Activated T-cell treated with anti-CD3 and anti-CD28 coated beads, Interleukin-2, amount 50 U/mL, for 24 hours (primary cell): ENCODE data around the gene NTN4.
"Not testable (repeated sequence)": the region's sequence is repeated elsewhere in the genome, so short reads cannot be mapped to it uniquely, and the experiment has no call there.

ENCODE experiments used
- DNase-seq: peaks from one replicate; pipeline ENCODE4 v3.0.0-alpha.2; 2020
- H3K27ac Mint-ChIP-seq: 2 replicates; pipeline ENCODE4 v1.8.0; 2020; ENCODE audit warnings: mild to moderate bottlenecking, mixed read lengths
- H3K27me3 Mint-ChIP-seq: 2 replicates; pipeline ENCODE4 v1.8.0; 2020; ENCODE audit warnings: mixed read lengths
- H3K36me3 Mint-ChIP-seq: 2 replicates; pipeline ENCODE4 v1.8.0; 2020; ENCODE audit warnings: low read depth, mixed read lengths
- H3K4me1 Mint-ChIP-seq: 2 replicates; pipeline ENCODE4 v1.8.0; 2020; ENCODE audit warnings: low read depth, mixed read lengths
- H3K4me3 Mint-ChIP-seq: 2 replicates; pipeline ENCODE4 v1.8.0; 2020; ENCODE audit warnings: mild to moderate bottlenecking, moderate library complexity, mixed read lengths
- H3K9me3 Mint-ChIP-seq: 2 replicates; pipeline ENCODE4 v1.8.0; 2020; ENCODE audit warnings: mixed read lengths

Gene NTN4

GRCh38 chr12:95633049-95633731 is 157.4 kb downstream of the NTN4 start:
- Mint-ChIP-seq H3K36me3 (no peaks in the 10 kb centered on the region), H3K27me3 (no peaks in the 10 kb centered on the region), H3K9me3 (no peaks in the 10 kb centered on the region), H3K4me3 (no peak overlapping the region), H3K4me1 (no peaks in the 10 kb centered on the region), H3K27ac (no peak overlapping the region)
- DNase-seq: no peak

GRCh38 chr12:95630496-95630895 is 160.1 kb downstream of the NTN4 start:
- Mint-ChIP-seq H3K27me3 (no peaks in the 10 kb centered on the region), H3K27ac (no peak overlapping the region), H3K9me3 (no peaks in the 10 kb centered on the region), H3K4me3 (no peak overlapping the region), H3K4me1 (no peaks in the 10 kb centered on the region), H3K36me3 (no peaks in the 10 kb centered on the region)
- DNase-seq: no peak

- H3K36me3 Mint-ChIP-seq: no peaks in the 10 kb centered on the region
- H3K27me3 Mint-ChIP-seq: no peaks in the 10 kb centered on the region
- no peaks in the 10 kb centered on the region for H3K9me3 Mint-ChIP-seq
- no peaks in the 10 kb centered on the region for H3K4me1 Mint-ChIP-seq
- H3K27ac Mint-ChIP-seq: no peak overlapping the region
- no peak for DNase-seq
- H3K4me3 Mint-ChIP-seq: no peak overlapping the region
Observed at GRCh38 chr12:95629392-95629791, 161.2 kb downstream of the NTN4 start.

- H3K4me3 Mint-ChIP-seq: no peak overlapping the region
- DNase-seq: no peak
Observed at GRCh38 chr12:95626854-95627253, 163.7 kb downstream of the NTN4 start.

GRCh38 chr12:95625012-95625411 is 165.6 kb downstream of the NTN4 start:
- Mint-ChIP-seq H3K27me3 (peaks cover 8% of the 10 kb centered on the region), H3K36me3 (no peaks in the 10 kb centered on the region), H3K27ac (no peak overlapping the region), H3K4me1 (no peaks in the 10 kb centered on the region), H3K4me3 (no peak overlapping the region), H3K9me3 (no peaks in the 10 kb centered on the region)
- no peak for DNase-seq

More at GRCh38 chr12:95626854-95627253, 163.7 kb downstream of the NTN4 start:
- no peaks in the 10 kb centered on the region for H3K9me3 Mint-ChIP-seq
- H3K27me3 Mint-ChIP-seq: peaks cover 4% of the 10 kb centered on the region
- H3K4me1 Mint-ChIP-seq: no peaks in the 10 kb centered on the region
- H3K36me3 Mint-ChIP-seq: no peaks in the 10 kb centered on the region
- no peak overlapping the region for H3K27ac Mint-ChIP-seq

- Mint-ChIP-seq H3K36me3 (no peaks in the 10 kb centered on the region), H3K4me3 (no peak overlapping the region), H3K27ac (no peak overlapping the region), H3K27me3 (peaks cover 10% of the 10 kb centered on the region), H3K4me1 (no peaks in the 10 kb centered on the region), H3K9me3 (no peaks in the 10 kb centered on the region)
- DNase-seq: no peak
Observed at GRCh38 chr12:95624589-95624988, 166.0 kb downstream of the NTN4 start.

GRCh38 chr12:95623554-95624170 is 166.9 kb downstream of the NTN4 start:
- Mint-ChIP-seq H3K9me3 (no peaks in the 10 kb centered on the region), H3K4me1 (no peaks in the 10 kb centered on the region), H3K4me3 (no peak overlapping the region), H3K36me3 (no peaks in the 10 kb centered on the region), H3K27me3 (peaks cover 10% of the 10 kb centered on the region), H3K27ac (no peak overlapping the region)
- no peak for DNase-seq

GRCh38 chr12:95622879-95623278 is 167.7 kb downstream of the NTN4 start:
- Mint-ChIP-seq H3K36me3 (no peaks in the 10 kb centered on the region), H3K4me1 (no peaks in the 10 kb centered on the region), H3K27me3 (peaks cover 10% of the 10 kb centered on the region), H3K9me3 (no peaks in the 10 kb centered on the region), H3K27ac (no peak overlapping the region), H3K4me3 (no peak overlapping the region)
- no peak for DNase-seq

GRCh38 chr12:95621725-95622124 is 168.8 kb downstream of the NTN4 start:
- Mint-ChIP-seq H3K36me3 (no peaks in the 10 kb centered on the region), H3K27me3 (peaks cover 10% of the 10 kb centered on the region), H3K4me3 (no peak overlapping the region), H3K9me3 (no peaks in the 10 kb centered on the region), H3K4me1 (no peaks in the 10 kb centered on the region), H3K27ac (no peak overlapping the region)
- no peak for DNase-seq

GRCh38 chr12:95620171-95620570 is 170.4 kb downstream of the NTN4 start:
- no peaks in the 10 kb centered on the region for H3K36me3 Mint-ChIP-seq
- DNase-seq: no peak
- no peak overlapping the region for H3K4me3 Mint-ChIP-seq
- no peaks in the 10 kb centered on the region for H3K9me3 Mint-ChIP-seq
- H3K27ac Mint-ChIP-seq: no peak overlapping the region
- H3K27me3 Mint-ChIP-seq: peaks cover 10% of the 10 kb centered on the region
- H3K4me1 Mint-ChIP-seq: no peaks in the 10 kb centered on the region

- peaks cover 11% of the 10 kb centered on the region for H3K27me3 Mint-ChIP-seq
- not testable (repeated sequence) for H3K4me1 Mint-ChIP-seq, H3K4me3 Mint-ChIP-seq, H3K27ac Mint-ChIP-seq, H3K9me3 Mint-ChIP-seq, DNase-seq, H3K36me3 Mint-ChIP-seq
Observed at GRCh38 chr12:95616470-95616869, 174.1 kb downstream of the NTN4 start.

GRCh38 chr12:95615749-95616148 is 174.8 kb downstream of the NTN4 start:
- no peak for DNase-seq
- no peaks in the 10 kb centered on the region for H3K36me3 Mint-ChIP-seq
- H3K27me3 Mint-ChIP-seq: peaks cover 16% of the 10 kb centered on the region
- H3K4me1 Mint-ChIP-seq: no peaks in the 10 kb centered on the region
- H3K27ac Mint-ChIP-seq: no peak overlapping the region
- H3K9me3 Mint-ChIP-seq: no peaks in the 10 kb centered on the region
- no peak overlapping the region for H3K4me3 Mint-ChIP-seq

- H3K9me3 Mint-ChIP-seq: no peaks in the 10 kb centered on the region
- H3K27ac Mint-ChIP-seq: no peak overlapping the region
- H3K4me1 Mint-ChIP-seq: peaks cover under 1% of the 10 kb centered on the region
- no peak overlapping the region for H3K4me3 Mint-ChIP-seq
- no peaks in the 10 kb centered on the region for H3K36me3 Mint-ChIP-seq
- DNase-seq: no peak
- H3K27me3 Mint-ChIP-seq: peaks cover 10% of the 10 kb centered on the region
Observed at GRCh38 chr12:95614390-95614982, 176.1 kb downstream of the NTN4 start.

GRCh38 chr12:95613021-95613420 is 177.5 kb downstream of the NTN4 start:
- H3K4me1 Mint-ChIP-seq: peaks cover 2% of the 10 kb centered on the region
- H3K9me3 Mint-ChIP-seq: no peaks in the 10 kb centered on the region
- peaks cover 10% of the 10 kb centered on the region for H3K27me3 Mint-ChIP-seq
- no peak overlapping the region for H3K4me3 Mint-ChIP-seq
- H3K36me3 Mint-ChIP-seq: no peaks in the 10 kb centered on the region
- H3K27ac Mint-ChIP-seq: no peak overlapping the region
- DNase-seq: no peak

GRCh38 chr12:95611676-95612309 is 178.8 kb downstream of the NTN4 start:
- H3K4me1 Mint-ChIP-seq: peaks cover 2% of the 10 kb centered on the region
- H3K27me3 Mint-ChIP-seq: peaks cover 10% of the 10 kb centered on the region
- H3K27ac Mint-ChIP-seq: no peak overlapping the region
- DNase-seq: no peak
- no peaks in the 10 kb centered on the region for H3K9me3 Mint-ChIP-seq
- no peaks in the 10 kb centered on the region for H3K36me3 Mint-ChIP-seq
- H3K4me3 Mint-ChIP-seq: no peak overlapping the region
